ENCODE measurements around the gene LIN28B.
"Not testable (repeated sequence)": the region's sequence is repeated elsewhere in the genome, so short reads cannot be mapped to it uniquely, and the experiment has no call there.

LIN28B gene

DNA sequence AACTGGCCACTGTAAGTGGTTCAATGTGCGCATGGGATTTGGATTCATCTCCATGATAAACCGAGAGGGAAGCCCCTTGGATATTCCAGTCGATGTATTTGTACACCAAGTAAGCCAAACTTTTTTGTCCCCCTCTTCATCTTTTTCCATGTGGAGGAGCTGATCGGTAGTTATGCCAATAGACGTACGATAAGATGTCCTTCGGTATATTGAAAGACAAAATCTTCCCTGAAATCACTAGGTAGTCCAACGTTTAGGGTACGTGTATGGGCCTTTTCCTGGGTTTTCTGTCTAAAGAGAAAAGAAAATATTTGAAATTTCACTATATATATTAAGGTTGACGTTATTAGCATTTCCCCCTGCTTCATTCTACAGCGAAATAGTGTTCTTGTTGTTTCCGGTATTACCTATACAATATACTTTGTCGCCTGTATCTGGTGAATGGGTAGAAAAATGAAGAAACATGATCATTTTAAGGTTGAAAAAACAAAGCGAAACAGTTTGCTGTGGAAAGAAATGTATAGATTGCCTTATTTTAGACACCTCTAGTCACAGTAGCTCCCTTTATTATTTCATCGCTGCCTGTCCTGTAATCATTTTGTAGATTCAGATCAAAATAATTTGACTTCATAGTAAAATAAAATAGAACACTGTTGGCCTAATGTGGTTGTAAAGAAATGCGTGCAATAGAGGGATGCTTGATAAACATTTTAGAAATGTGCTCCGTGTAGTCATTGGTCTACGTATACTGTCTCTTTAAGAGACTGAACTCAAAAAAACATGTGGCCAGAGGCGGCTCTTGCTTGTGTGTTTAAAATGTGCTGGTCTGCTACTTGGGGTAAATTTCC, 1.5 kb downstream of the LIN28B start:
- Histone ChIP-seq H3K4me3 (ENCODE audit: low read depth in 1 of 2, low read length in 2 of 2) (no peak overlapping the region), H3K36me3 (ENCODE audit: insufficient read depth, low read length) (no peaks in the 10 kb centered on the region), H3K27ac (ENCODE audit: low read depth, low read length) (no peak overlapping the region), H3K9me3 (ENCODE audit: low read length) (no peaks in the 10 kb centered on the region), H3K4me1 (ENCODE audit: insufficient read depth, low read length) (no peaks in the 10 kb centered on the region), H3K27me3 (ENCODE audit: control insufficient read depth in 1 of 2, insufficient read depth in 2 of 2, low read length in 2 of 2) (peaks cover 49% of the 10 kb centered on the region in 2 donors), H3K9ac (ENCODE audit: low read length) (no peak overlapping the region)

DNA sequence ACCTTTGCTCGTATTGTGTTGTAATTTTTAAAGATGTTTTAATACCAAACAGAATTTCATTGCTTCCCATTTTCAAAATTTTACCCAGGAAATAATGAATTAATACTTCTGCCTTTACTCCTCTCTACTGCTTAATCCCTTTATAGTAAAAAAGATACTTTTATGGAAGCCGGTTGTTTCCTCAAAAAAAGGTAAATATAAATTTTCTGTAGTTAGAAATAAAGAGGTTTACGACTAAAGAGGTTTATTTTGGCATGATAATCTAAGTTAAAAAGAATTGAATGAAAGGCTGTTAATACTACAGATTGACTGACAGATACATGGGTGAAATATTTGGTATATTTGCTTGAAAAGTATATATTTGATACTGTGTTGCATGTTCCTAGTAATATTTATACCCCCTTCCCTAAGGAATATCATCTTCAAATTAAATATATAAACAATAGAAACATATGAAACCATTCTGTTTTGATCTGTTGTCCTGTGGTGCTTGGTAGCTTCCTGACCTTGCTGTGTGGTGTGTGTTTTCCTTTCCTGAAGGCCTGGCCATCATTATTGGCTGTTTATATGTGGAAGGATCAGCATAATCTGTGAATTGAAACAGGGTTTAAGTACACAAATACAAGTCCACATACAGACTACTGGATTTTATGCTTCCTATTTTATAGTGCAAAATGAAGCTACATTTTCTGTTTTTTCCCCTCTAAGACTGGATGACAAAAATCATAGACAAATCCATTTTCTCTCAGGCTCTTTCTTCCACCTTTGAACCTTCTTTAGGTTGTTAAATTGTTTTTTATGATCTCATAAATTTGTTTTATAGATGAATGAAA, 2.3 kb downstream of the LIN28B start:
- peaks cover 42 to 45% of the 10 kb centered on the region in 2 donors for H3K27me3 ChIP-seq (ENCODE audit: control insufficient read depth in 1 of 2, insufficient read depth in 2 of 2, low read length in 2 of 2)
- no peak overlapping the region for H3K9ac ChIP-seq (ENCODE audit: low read length)
- no peak overlapping the region for H3K4me3 ChIP-seq (ENCODE audit: low read depth in 1 of 2, low read length in 2 of 2)
- H3K4me1 ChIP-seq (ENCODE audit: insufficient read depth, low read length) = no peaks in the 10 kb centered on the region
- H3K9me3 ChIP-seq (ENCODE audit: low read length) = no peaks in the 10 kb centered on the region
- no peak overlapping the region for H3K27ac ChIP-seq (ENCODE audit: low read depth, low read length)
- no peaks in the 10 kb centered on the region for H3K36me3 ChIP-seq (ENCODE audit: insufficient read depth, low read length)

DNA sequence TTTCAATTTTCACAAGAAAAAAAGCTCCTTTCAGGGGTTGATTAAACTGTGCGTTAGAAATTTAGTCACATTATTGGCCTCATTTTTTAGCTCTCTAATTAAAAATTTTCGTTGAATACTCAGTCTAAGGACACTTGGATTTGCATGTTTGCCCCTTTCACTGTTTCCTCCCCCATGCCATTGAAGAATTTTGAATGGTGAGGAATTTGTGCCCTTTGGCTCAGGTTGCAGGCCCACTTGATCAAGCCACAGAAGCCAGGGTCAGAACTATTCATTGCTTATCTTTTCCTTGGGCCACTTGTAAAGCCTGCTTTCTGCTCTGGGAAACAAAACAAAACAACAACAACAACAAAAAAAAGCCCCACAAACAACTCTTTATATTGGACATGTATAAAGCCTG, 12.2 kb downstream of the LIN28B start:
- Histone ChIP-seq H3K9ac (ENCODE audit: low read length) (no peak overlapping the region), H3K36me3 (ENCODE audit: insufficient read depth, low read length) (no peaks in the 10 kb centered on the region), H3K4me1 (ENCODE audit: insufficient read depth, low read length) (no peaks in the 10 kb centered on the region), H3K4me3 (ENCODE audit: low read depth in 1 of 2, low read length in 2 of 2) (no peak overlapping the region), H3K27me3 (ENCODE audit: control insufficient read depth in 1 of 2, insufficient read depth in 2 of 2, low read length in 2 of 2) (no peaks in the 10 kb centered on the region), H3K9me3 (ENCODE audit: low read length) (no peaks in the 10 kb centered on the region), H3K27ac (ENCODE audit: low read depth, low read length) (no peak overlapping the region)

DNA sequence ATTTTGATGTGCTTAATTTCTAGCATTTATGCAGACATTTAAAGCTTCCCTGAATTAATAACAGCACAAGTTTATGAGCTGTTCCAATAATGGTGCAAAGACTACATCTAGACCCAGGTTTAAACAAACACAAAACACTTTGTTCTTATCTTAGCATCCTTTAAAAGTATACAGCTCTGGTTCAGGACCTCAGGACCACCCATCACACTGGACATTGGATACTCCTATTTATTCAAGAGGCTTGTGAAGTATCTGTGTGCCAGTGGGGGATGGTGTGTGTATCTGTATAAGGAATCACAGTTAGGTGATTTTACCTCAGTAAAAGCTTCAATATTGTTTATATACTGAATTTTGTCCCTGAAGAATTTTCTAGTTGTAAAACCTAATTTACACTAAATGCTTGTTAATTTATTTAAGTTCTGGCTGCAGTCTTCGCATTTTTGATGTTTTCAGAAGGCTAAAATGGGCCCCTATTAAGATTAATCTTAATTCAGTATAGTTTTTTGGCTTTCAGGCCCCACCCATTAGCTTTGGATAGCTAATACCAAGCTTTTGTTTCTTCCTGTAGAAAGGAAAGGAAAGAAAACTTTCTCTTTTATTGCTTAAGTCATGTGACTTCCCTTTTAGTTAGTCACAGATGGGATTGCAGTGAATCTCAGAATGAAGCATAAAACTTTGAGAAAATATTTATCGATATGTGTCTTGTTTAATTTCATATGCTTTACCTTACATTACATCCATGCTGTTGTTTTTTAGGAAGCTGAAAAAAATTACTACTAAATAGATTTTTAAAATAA, 13.1 kb downstream of the LIN28B start:
- Histone ChIP-seq H3K4me3 (ENCODE audit: low read depth in 1 of 2, low read length in 2 of 2) (no peak overlapping the region), H3K27me3 (ENCODE audit: control insufficient read depth in 1 of 2, insufficient read depth in 2 of 2, low read length in 2 of 2) (no peaks in the 10 kb centered on the region), H3K9me3 (ENCODE audit: low read length) (no peaks in the 10 kb centered on the region), H3K36me3 (ENCODE audit: insufficient read depth, low read length) (no peaks in the 10 kb centered on the region), H3K9ac (ENCODE audit: low read length) (no peak overlapping the region), H3K27ac (ENCODE audit: low read depth, low read length) (no peak overlapping the region), H3K4me1 (ENCODE audit: insufficient read depth, low read length) (no peaks in the 10 kb centered on the region)

DNA sequence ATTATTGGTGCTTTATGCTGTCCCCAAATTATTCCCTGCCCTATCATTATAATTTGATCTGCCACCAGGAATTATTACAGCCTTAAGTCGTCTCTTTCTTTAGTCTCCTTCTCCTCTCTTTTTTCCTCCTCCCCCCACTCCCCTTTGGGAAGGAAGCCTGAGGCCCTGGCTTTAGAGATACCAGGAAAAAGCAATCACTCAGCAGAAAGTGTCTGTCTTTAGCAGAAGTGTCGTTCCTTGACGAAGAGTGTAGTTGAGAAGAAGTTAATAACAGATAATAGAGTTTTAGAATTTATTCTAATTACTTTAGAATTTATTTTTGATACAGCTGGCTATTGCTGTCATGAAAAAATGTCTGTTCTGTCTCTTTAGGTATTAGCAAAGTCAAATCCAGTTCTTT, 16.5 kb downstream of the LIN28B start:
- H3K4me3 ChIP-seq (ENCODE audit: low read depth in 1 of 2, low read length in 2 of 2) = no peak overlapping the region
- no peak overlapping the region for H3K27ac ChIP-seq (ENCODE audit: low read depth, low read length)
- H3K27me3 ChIP-seq (ENCODE audit: control insufficient read depth in 1 of 2, insufficient read depth in 2 of 2, low read length in 2 of 2) = no peaks in the 10 kb centered on the region
- no peaks in the 10 kb centered on the region for H3K9me3 ChIP-seq (ENCODE audit: low read length)
- no peaks in the 10 kb centered on the region for H3K36me3 ChIP-seq (ENCODE audit: insufficient read depth, low read length)
- H3K4me1 ChIP-seq (ENCODE audit: insufficient read depth, low read length) = no peaks in the 10 kb centered on the region
- H3K9ac ChIP-seq (ENCODE audit: low read length) = no peak overlapping the region

DNA sequence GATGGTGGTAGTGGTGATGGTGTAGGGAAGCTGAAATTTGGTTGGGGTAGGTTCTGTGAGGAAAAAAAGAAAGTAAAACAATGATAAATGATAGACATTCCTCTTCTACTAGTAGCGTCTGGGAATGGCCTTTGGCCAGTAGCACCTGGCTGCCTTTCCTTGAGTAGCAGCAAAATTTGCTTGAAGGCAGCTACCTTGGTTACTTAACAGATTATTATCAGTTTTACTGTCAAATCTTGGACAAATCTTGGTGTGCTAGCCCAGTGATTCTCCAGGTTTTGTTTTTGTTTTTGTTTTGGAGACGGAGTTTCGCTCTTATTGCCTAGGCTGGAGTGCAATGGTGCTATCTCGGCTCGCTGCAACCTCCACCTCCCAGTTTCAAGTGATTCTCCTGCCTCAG, 26.4 kb downstream of the LIN28B start:
- H3K27ac ChIP-seq (ENCODE audit: low read depth, low read length) = no peak overlapping the region
- no peaks in the 10 kb centered on the region for H3K36me3 ChIP-seq (ENCODE audit: insufficient read depth, low read length)
- no peak overlapping the region for H3K9ac ChIP-seq (ENCODE audit: low read length)
- H3K9me3 ChIP-seq (ENCODE audit: low read length) = no peaks in the 10 kb centered on the region
- no peak overlapping the region for H3K4me3 ChIP-seq (ENCODE audit: low read depth in 1 of 2, low read length in 2 of 2)
- no peaks in the 10 kb centered on the region for H3K4me1 ChIP-seq (ENCODE audit: insufficient read depth, low read length)
- no peaks in the 10 kb centered on the region for H3K27me3 ChIP-seq (ENCODE audit: control insufficient read depth in 1 of 2, insufficient read depth in 2 of 2, low read length in 2 of 2)

DNA sequence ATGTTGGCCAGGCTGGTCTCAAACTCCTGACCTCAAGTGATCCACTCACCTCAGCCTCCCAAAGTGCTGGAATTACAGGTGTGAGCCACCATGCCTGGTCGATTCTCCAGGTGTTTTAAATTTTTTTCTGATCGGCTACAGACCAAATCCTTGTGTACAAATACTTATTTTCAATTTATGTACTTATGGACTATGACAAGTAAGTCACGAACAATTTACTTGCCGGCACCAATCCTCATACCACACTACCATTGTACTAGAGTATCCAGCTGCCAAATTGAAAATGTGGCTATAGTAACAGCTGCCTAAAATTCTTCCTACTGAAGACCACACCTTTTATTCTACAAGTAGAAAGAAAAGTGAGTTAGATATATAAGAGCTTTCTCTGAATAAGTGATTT, 26.9 kb downstream of the LIN28B start:
- H3K4me1 ChIP-seq (ENCODE audit: insufficient read depth, low read length) = no peaks in the 10 kb centered on the region
- H3K4me3 ChIP-seq (ENCODE audit: low read depth in 1 of 2, low read length in 2 of 2) = no peak overlapping the region
- no peaks in the 10 kb centered on the region for H3K36me3 ChIP-seq (ENCODE audit: insufficient read depth, low read length)
- no peak overlapping the region for H3K9ac ChIP-seq (ENCODE audit: low read length)
- no peaks in the 10 kb centered on the region for H3K9me3 ChIP-seq (ENCODE audit: low read length)
- no peak overlapping the region for H3K27ac ChIP-seq (ENCODE audit: low read depth, low read length)
- no peaks in the 10 kb centered on the region for H3K27me3 ChIP-seq (ENCODE audit: control insufficient read depth in 1 of 2, insufficient read depth in 2 of 2, low read length in 2 of 2)

DNA sequence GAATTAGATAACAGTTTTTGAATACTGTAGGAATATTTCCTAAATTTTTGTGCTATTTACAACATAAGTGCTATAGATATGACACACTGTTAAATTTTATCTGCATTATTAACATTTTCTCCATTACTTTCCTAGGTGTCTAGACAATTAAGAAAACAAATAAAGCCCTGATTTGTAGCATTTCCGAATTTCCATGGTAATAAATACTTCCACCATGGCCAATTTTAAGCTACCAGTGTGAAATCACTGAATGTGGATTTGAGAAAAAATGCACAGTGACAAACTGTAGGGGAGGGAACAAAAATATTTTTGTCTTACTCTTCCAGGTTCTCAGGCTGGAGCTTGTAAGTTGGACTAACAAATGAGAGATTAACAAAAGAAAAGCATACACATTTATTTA, 27.9 kb downstream of the LIN28B start:
- Histone ChIP-seq H3K4me3 (ENCODE audit: low read depth in 1 of 2, low read length in 2 of 2) (no peak overlapping the region), H3K27ac (ENCODE audit: low read depth, low read length) (no peak overlapping the region), H3K9ac (ENCODE audit: low read length) (no peak overlapping the region), H3K36me3 (ENCODE audit: insufficient read depth, low read length) (no peaks in the 10 kb centered on the region), H3K27me3 (ENCODE audit: control insufficient read depth in 1 of 2, insufficient read depth in 2 of 2, low read length in 2 of 2) (no peaks in the 10 kb centered on the region), H3K4me1 (ENCODE audit: insufficient read depth, low read length) (no peaks in the 10 kb centered on the region), H3K9me3 (ENCODE audit: low read length) (no peaks in the 10 kb centered on the region)

DNA sequence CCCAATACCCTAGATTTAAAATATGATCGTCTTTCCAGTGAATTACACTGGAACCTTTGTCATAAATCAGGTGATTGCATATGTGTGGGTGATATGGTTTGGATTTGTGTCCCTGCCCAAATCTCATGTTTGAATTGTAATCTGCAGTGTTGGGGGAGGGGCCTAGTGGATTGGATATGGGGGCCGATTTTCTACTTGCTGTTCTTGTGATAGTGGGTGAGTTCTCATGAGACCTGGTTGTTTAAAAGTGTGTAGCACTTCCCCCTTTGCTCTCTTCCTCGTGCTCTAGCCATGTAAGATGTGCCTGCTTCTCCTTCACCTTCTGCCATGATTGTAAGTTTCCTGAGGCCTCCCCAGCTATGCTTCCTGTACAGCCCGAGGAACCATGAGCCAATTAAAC, 29.0 kb downstream of the LIN28B start:
- H3K36me3 ChIP-seq (ENCODE audit: insufficient read depth, low read length); H3K27ac ChIP-seq (ENCODE audit: low read depth, low read length); H3K4me3 ChIP-seq (ENCODE audit: low read depth in 1 of 2, low read length in 2 of 2); H3K9ac ChIP-seq (ENCODE audit: low read length); H3K4me1 ChIP-seq (ENCODE audit: insufficient read depth, low read length); H3K27me3 ChIP-seq (ENCODE audit: control insufficient read depth in 1 of 2, insufficient read depth in 2 of 2, low read length in 2 of 2); H3K9me3 ChIP-seq (ENCODE audit: low read length): not testable (repeated sequence)

DNA sequence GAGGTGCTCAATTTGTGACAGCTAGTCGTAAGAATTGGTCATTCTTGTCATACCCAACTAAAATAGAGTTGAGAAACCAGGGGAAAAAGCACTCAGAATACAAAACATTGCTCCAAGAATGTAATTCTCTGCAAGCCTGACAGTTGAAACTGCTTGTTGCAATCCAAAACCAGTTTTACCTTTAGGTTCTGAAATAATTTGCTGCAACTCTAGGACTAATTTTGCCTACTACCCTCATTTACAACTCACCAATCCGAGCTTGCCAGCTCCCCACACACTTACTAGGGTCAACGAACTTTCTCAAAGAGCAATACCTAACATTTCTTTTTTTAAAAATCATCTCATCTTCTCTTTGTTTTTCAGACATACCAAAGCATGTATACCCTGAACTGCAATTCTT, 29.7 kb downstream of the LIN28B start:
- Histone ChIP-seq H3K27me3 (ENCODE audit: control insufficient read depth in 1 of 2, insufficient read depth in 2 of 2, low read length in 2 of 2) (no peaks in the 10 kb centered on the region), H3K4me1 (ENCODE audit: insufficient read depth, low read length) (no peaks in the 10 kb centered on the region), H3K36me3 (ENCODE audit: insufficient read depth, low read length) (no peaks in the 10 kb centered on the region), H3K9me3 (ENCODE audit: low read length) (no peaks in the 10 kb centered on the region), H3K9ac (ENCODE audit: low read length) (no peak overlapping the region), H3K27ac (ENCODE audit: low read depth, low read length) (no peak overlapping the region), H3K4me3 (ENCODE audit: low read depth in 1 of 2, low read length in 2 of 2) (no peak overlapping the region)

DNA sequence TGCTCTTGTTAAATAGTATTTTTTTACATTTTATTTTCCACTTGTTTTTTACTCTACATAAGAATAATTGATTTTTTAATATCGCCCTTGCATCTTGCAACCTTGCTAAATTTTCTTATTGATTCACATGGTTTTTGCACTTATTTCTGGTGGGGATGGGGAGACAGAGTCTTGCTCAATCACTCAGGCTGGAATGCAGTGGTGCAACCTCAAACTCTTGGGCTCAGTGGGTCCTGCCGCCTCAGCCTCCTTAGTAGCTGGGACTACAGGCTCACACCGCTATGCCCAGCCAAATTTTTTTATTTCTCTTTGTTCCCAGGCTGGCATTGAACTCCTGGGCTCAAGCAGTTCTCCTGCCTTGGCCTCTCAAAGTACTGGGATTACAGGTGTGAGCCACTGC, 30.3 kb downstream of the LIN28B start:
- Histone ChIP-seq H3K9me3 (ENCODE audit: low read length) (no peaks in the 10 kb centered on the region), H3K27me3 (ENCODE audit: control insufficient read depth in 1 of 2, insufficient read depth in 2 of 2, low read length in 2 of 2) (no peaks in the 10 kb centered on the region), H3K27ac (ENCODE audit: low read depth, low read length) (no peak overlapping the region), H3K9ac (ENCODE audit: low read length) (no peak overlapping the region), H3K4me3 (ENCODE audit: low read depth in 1 of 2, low read length in 2 of 2) (no peak overlapping the region), H3K36me3 (ENCODE audit: insufficient read depth, low read length) (no peaks in the 10 kb centered on the region), H3K4me1 (ENCODE audit: insufficient read depth, low read length) (no peaks in the 10 kb centered on the region)

Data from muscle layer of colon (tissue), 2 donors.